DMS114 treated with DMSO at 0.1 percent for 48 hours (cell line): ENCODE results near the gene SMAD7.
"Not testable (repeated sequence)": the region's sequence is repeated elsewhere in the genome, so short reads cannot be mapped to it uniquely, and the experiment has no call there.

Experiments used
- DNase-seq: peaks from one replicate; lab custom pipeline; 2025; ENCODE audit not compliant: unreplicated experiment; lab: John Stamatoyannopoulos, UW

Gene SMAD7

DNA sequence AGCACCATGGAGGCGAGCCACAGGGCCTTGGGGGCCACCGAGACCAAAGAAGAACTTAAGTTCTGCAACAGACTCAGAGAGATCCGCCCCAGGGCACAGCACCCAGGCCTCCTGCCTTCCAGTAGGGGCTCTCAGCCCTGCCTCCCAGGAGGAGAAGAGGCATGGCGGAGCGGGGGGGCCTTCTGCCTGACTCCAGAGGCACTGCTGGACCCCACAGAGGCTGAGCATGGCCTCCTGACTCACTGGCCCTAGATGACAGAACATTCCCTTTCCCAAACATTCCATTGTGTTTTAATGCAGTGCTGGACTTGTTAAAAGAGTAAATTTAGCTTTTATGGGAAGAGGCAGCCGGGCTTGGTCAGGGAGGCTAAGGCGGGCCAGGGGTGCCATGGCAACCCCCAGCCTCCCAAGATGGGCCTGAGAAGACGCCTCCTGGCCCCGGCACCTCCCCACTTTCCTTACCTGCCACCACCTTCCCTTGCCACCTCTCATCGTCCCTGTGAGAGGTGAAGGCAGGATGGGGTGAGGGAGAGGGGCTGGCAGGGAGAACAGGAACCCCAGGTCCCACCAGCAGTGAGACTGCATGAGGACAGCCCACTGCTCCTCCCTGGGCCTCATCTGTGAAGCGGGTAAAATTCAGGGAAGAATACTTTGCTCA is 65.4 kb downstream of the SMAD7 start:
- no peak for DNase-seq

DNA sequence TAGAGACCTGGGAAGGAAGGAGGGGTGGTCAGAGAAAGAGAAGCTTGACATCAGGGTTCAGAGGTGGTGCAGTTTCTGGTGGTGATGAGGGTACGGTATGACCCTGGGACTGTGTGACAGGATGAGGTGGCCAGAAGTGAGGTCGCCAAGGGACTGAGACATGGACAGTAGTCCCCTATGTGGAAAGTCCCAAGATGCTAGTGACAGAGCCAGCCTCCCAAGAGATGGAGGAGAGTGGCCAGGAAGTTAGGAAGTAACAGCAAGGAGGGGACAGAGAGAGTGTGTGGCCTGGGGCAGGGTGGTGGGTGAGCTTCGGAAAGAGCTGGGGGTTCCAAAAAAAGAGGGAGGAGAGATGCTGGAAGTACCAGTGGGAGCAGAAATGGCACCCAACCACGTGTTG is 66.0 kb downstream of the SMAD7 start:
- no peak for DNase-seq

DNA sequence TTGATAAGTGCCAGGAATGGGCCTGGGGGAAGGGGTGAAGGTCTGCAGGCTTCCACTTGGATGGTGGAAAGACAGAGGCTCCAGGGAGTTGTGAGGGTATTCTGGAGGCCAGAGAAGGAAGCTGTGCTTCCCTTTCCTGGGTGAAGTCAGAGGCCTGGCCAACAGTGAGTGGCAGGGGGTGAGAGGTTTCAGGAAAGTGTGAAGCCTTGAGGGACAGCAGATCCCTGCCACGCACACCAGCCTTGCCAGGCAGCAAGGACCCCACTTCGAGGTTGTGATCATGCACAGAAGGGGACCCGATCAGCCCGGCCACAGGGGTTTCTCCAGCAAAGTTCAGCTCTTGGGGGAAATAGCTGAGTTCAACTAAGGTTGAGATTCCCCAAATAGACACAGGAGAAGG is 66.5 kb downstream of the SMAD7 start:
- DNase-seq, result no peak

DNA sequence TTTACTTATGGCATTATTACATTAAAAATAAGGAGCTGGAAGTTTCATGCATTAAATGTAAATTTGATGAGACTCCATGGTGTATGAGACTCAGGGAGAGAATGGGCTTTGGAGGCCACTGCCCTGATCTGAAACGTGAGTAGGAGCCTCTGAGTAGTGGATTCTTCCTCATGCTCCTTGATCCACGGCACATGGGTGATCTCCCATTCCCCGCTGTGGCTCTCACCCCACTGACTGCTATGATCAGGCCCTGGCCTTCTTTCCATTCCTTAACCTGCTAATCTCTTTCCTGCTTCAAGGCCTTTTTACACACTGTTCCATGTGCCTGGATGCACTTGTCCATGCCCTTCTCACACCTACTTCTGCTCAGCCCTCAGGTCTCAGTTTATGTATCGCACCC is 68.4 kb downstream of the SMAD7 start:
- no peak for DNase-seq

DNA sequence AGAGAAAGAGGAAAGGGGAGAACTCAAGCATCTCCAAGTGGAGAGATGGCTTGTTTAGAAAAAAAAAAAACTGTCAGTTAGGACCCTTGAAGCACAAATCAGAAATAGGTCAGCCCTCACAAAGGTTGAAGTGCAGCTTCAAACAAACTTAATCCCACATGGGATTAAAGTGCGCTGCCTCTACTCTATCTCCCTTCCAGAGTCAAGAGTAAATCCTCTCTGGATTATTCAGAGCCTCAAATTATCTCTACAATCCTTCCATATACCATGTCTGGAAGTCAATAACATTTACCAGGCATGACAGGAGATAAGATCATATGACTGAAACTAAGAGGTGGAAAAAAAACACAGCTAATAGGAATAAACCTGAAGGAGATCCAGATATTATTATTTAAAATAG is 69.8 kb downstream of the SMAD7 start:
- no peak for DNase-seq

DNA sequence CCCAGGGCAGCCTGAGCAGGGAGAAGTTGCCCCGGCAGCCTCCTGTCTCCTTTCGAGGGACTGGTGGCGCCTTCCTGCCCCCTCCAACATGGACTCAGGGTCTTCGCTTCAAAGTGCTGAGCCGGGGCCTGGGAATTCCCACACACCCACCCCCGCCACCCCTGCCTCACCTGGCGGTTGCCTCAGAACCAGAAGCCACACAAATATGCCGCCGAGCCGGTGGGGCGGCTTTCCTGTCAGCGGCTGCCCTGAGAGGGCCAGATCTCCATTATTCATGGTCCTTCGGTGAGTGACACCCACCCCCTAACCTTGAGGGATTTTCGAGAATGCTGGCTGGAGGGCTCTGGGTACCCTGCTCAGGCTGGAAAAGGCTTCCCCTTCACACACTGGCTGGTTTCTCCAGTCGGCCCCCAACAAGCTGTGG is 71.7 kb downstream of the SMAD7 start:
- no peak for DNase-seq

DNA sequence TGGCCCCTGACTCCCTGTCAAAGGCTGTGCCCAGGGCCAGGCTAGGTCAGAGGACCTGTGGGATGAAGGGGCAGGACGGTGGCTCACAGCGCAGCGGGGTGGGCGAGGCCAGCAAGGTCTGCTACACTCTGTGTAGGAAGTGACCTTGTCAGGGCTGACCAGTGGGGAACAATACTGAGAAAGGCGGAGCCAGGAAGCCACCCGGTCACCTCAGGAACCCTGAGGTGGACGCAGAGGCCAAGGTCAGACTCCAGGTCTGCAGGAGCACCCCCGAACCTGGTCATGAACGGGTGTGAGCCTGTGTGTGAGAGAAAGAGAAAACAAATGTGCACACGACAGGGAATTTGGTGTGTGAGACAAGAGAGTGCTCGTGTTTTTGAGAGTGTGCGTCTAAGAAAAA is 72.3 kb downstream of the SMAD7 start:
- DNase-seq, result no peak

DNA sequence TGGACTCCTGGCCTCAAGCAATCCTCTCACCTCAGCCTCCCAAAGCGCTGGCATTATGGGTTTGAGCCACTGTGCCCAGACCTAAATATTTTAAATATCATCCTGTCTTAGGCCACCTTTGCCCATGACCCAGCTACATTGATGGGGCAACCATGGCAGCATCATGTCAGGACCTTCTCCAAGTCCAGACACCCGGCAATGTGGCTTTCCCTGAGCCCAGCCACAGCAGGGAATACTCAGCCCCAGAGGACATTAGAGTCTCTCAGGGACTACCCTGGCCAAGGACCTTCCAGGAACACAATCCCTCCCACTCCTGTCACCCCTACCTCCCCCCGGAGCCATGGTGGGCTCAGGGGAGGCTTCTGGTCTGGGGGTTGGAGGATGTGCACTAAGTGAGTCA is 72.8 kb downstream of the SMAD7 start:
- no peak for DNase-seq

DNA sequence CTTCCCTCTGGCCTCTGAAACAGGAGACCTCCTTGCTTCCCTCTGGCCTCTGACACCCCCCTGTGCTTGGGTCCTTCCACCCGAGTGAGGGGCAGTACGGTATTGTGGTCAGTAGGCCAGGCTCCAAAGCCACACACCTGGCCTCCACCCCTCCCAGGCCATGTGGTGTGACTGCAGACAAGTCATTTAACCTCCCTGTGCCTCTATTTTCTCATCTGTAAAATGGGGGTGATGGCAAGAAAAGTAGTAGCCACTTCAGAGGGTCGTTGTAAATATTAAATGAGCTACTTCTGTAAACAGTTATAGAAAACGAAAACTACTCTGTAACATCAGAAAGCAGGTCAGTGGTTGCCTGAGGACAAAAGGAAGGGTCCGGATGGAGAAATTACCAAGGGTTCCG is 74.2 kb downstream of the SMAD7 start:
- DNase-seq, result no peak

DNA sequence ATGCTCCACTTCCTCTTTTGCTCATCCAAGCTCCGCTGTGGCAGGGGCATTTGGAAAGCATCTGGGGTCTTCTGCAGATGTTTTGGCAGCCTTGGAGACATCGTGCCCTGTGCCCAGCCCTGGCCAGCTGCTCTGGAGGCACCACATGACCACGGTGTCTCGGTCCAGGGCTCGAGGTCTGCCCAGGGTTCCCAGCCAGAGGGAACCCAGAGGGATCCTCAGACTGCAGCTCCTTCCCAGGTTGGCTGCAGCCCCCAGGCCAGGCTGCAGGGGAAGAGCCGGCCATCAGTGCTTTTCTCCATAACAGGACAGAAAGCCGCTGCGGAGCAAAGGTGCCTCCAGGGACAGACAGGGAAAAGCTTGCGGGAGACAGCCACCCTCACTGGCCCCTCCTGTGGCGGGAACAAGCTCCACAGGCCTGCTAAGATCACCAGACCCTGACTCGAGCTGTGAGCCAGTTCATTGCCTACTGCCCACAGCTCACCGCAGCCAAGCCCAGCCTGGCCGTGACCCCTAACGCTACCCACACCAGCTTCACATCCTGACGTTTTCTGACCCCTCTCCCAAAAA is 74.7 kb downstream of the SMAD7 start:
- DNase-seq, result no peak

DNA sequence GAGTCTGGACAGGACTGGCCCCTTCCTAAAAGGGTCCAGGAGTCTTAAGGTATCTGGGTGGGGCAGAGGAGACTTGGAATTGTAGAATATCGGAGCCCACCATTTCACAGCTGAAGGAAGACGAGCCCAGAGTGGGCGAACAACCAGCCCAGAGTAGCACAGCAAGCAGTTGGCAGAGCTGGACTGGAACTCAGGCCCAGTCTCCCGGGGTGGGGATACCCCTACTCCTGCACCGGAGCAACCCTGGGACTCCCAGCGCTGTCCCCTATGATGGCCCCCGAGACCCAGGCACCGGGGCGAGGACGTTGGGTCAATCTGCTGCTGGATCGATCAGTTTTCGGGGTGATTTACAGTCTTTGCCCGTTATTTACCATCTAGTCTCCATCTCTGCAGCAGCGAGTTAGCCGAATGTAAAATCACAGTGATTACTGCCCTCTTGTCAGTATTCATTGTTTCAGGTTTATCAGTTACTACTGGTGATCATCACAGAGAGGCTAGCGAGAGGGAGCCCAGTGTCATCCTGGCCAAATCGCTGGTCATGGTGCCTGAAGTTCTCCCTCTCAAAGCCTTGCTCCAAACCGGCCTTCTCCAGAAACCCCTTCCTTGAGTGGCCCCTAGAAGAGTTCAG is 75.3 kb downstream of the SMAD7 start:
- no peak for DNase-seq

DNA sequence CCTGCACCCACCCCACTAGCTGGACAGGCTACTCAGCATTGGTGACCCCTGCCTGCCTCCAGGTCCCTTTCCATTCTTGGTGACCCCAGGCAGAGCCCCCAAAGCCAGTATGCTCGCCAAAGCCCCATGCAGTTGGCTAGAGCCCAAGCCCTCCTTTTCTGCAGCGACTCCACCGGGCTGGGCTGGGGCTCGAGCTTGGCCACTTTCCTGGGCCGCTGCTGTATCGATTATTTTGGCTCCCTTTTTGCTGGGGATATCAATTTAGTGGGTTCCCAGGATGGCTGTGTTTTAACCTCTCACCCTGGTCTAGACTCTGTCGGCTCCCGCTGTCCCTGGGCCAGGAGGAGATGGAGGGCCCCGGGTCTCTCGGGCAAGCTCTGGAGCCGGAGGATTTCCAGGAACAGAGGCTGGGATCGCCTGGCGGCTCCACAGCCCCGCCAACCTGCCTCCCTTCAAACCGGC is 76.0 kb downstream of the SMAD7 start:
- DNase-seq, result no peak

DNA sequence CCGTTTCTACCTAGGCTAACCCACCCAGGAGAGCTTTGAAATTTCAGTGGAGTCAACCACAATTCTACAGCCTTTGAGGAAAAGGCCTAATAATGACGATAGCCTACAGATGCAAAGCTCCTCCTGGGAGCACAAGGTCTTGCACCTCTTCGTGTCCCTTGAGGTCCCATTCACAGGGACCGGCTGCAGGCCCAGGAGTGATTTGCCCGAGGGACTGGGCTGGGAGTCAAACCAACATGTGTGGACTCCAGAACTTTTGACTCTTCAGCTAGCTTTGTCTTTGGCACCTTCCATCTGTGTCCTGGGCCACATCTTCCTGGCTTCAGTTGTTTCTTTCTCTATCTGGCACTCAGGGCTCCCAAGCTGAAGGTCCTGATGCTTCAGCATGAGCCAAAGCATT is 76.5 kb downstream of the SMAD7 start:
- DNase-seq, result no peak

DNA sequence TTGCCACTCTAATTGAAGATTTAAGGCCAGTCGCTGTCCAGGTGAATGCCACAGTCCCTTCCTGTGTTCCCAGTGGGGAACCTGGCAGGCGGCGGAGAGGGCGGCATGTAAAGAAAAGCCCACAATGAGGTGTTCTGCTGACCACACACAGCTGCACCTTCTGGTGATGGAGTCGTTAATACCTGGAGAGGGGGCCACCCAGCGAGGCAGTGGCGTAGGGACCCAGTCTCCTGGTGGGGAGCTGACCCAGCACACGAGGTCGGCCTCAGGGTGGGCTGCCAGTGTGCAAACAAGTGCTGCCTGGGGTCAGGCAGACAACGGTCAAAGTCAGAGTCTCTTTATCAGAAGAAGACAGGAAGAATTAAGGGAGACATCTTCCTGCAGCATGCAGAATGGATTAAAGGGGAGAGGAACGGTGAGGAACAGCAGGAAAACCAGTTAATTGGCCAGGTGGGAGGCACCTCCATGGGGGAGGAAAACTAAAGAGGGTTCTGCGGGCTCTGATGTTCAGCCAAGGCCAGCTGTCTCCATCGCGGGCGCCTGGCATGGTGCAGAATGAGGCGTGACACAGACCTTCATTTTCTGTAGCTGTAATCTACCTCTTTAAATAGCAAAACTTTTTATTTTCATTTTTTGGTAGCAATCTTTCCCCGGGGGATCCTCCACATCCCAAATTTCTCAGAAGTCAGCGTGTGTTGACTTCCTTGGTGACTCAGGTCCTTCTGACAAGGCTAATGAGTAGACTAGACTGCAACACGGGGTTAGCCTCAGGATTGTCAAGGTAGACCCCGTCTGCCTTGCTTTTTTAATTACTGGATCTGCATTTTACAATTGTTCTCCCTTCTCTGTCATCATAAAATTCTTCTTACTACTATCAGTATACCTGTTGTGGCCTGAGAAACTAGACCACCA is 78.3 kb downstream of the SMAD7 start:
- no peak for DNase-seq

DNA sequence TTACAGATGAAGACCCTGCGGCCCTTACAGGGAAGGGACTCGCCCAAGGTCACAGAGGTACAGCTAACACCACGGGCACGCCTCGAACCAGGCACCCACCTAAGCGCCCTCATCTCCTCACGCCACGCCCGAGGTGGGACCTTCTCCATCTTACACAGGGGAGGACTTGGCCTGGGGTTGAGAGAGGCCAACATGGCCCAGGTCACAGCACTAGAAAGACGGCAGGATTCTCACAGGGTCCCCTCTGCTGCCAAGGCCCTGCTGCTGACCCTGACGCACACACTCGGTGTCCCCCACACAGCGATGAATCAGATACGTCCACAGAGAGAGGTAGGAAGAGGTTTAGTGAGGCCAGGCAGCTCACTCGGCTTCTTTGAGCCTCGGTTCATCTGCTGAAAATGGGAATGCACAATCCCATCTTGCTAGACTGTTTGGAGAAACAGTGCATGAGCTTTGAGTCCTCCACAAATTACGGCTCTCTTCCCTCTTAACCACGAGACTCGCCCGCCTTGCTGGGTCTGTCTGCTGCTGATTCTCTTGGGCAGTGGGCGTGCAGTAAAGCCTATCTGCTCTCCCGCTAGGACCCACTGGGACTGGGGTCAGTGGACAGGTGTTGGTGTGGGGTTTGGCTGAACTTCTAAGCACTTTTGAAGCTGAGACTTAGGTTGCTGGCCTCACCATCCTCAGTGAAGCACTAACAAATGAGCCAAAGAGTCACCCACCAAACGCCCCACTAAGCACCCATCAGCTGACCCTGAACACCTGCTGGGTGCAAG is 79.2 kb downstream of the SMAD7 start:
- DNase-seq, result no peak

DNA sequence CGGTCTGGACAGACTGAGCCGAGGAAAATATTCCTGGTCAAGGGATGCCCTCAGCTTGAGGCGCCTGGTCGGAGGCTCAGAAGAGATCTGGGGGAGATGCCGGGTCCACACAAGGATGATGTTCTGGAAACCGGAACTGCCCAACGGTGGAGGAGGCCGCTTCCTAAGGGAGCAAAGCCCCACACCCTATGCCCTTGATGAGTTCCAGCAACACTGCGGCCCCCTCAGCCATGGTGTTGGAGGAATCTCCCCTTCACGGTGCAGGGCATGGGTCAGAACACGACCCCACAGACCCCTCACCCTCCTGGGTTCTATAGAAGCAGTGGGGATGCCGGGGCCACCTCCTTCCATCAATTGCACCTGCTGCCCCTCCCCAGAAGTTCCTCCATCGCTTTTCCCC is 79.8 kb downstream of the SMAD7 start:
- DNase-seq, result not testable (repeated sequence)
